HepG2 (cell line): ENCODE data around the gene IGHMBP2. TPM values are rescaled to one million over a fixed set of nuclear protein-coding genes. Genes with fewer than 3 reads are reported as not detected.

ENCODE experiments used
- HDAC2 ChIP-seq: sonication (generic); formaldehyde crosslinking; IDR thresholded peaks from 2 replicates; pipeline ENCODE4 v1.4.0; 2020; ENCODE audit warnings: missing genetic modification reagents
- KDM1A ChIP-seq: IDR thresholded peaks from 2 replicates; pipeline ENCODE4 v1.6.1; 2016; ENCODE audit warnings: missing compliant biosample characterization
- MXD4 ChIP-seq: IDR thresholded peaks from 2 replicates; pipeline ENCODE4 v1.6.1; 2016; ENCODE audit warnings: mild to moderate bottlenecking, missing biosample characterization, missing genetic modification reagents
- MYC ChIP-seq: sonication (generic); formaldehyde crosslinking; IDR thresholded peaks from 2 replicates; pipeline ENCODE4 v1.9.0; 2021; ENCODE audit warnings: missing genetic modification reagents, borderline replicate concordance
- SOX6 ChIP-seq, 2 experiments: fragments of 450-650 bp in 1 of 2; sonication (generic) in 1 of 2; formaldehyde crosslinking in 1 of 2; IDR thresholded peaks; 2 replicates each; pipeline versions ENCODE4 v1.4.0 to v1.6.1; 2017 to 2020; ENCODE audit warnings: antibody characterized with exemption in 1 of 2, mild to moderate bottlenecking in 1 of 2, missing genetic modification reagents in 1 of 2
- ZKSCAN5 ChIP-seq: sonication (generic); formaldehyde crosslinking; IDR thresholded peaks from 2 replicates; pipeline ENCODE4 v1.5.1; 2020; ENCODE audit warnings: mild to moderate bottlenecking, missing genetic modification reagents
- ZNF24 ChIP-seq: fragments of 450-650 bp; IDR thresholded peaks from 2 replicates; pipeline ENCODE4 v1.6.1; 2017; ENCODE audit warnings: antibody characterized with exemption, mild to moderate bottlenecking
- ZNF558 ChIP-seq: sonication (generic); formaldehyde crosslinking; IDR thresholded peaks from 2 replicates; pipeline ENCODE4 v1.9.0; 2022; ENCODE audit warnings: mild to moderate bottlenecking, missing genetic modification reagents, borderline replicate concordance
- ZNF713 ChIP-seq: sonication (generic); formaldehyde crosslinking; IDR thresholded peaks from 2 replicates; pipeline ENCODE4 v1.4.0; 2020; ENCODE audit warnings: mild to moderate bottlenecking, missing genetic modification reagents
- ZSCAN12 ChIP-seq: sonication (generic); formaldehyde crosslinking; IDR thresholded peaks from 2 replicates; pipeline ENCODE4 v1.9.0; 2021; ENCODE audit warnings: mild to moderate bottlenecking, missing genetic modification reagents
- polyA plus RNA-seq, 8 experiments: library from polyadenylated mRNA; depleted of rRNA in 3 of 8; stranded (reverse) in 7 of 8; unstranded in 1 of 8; fragments of >200 nt; fragmentation: Illumina TruSeq in 4 of 8; extraction: Trizol in 4 of 8; gene quantifications; 2 replicates each; pipeline versions ENCODE4 v1.2.1 to v1.2.3, GENCODE V29; 2011 to 2016; ENCODE audit warnings: low read depth in 4 of 8, missing spikeins in 1 of 8, mixed read lengths in 1 of 8; ENCODE audit not compliant: insufficient read depth in 1 of 8
- total RNA-seq, 5 experiments: library from RNA; depleted of rRNA; stranded (reverse); fragments of >200 nt; fragmentation: Illumina TruSeq; extraction: Trizol; gene quantifications; 2 replicates each; pipeline ENCODE4 v1.2.3, GENCODE V29; 2016; ENCODE audit warnings: low read depth in 1 of 5
- TF ChIP-seq, protein P1 (sequence below): sonication (generic); formaldehyde crosslinking; IDR thresholded peaks from 2 replicates; pipeline ENCODE4 v1.4.0; 2020; ENCODE audit warnings: missing genetic modification reagents, mild to moderate bottlenecking, borderline replicate concordance
- TF ChIP-seq, protein P2 (sequence below): sonication (generic); formaldehyde crosslinking; IDR thresholded peaks from 2 replicates; pipeline ENCODE4 v1.8.0; 2023; ENCODE audit warnings: mild to moderate bottlenecking, missing genetic modification reagents
- TF ChIP-seq, protein P3 (sequence below): IDR thresholded peaks from 2 replicates; pipeline ENCODE4 v1.4.0; 2020; ENCODE audit warnings: mild to moderate bottlenecking, missing genetic modification reagents
- TF ChIP-seq, protein P4 (sequence below): sonication (generic); formaldehyde crosslinking; IDR thresholded peaks from 2 replicates; pipeline ENCODE4 v1.4.0; 2020; ENCODE audit warnings: missing genetic modification reagents
- TF ChIP-seq, protein P5 (sequence below): sonication (generic); formaldehyde crosslinking; IDR thresholded peaks from 2 replicates; pipeline ENCODE4 v1.4.0; 2020; ENCODE audit warnings: missing genetic modification reagents, borderline replicate concordance

IGHMBP2 gene
- total and polyA plus RNA-seq, 2 of the 13 experiments (the other 11 are each of a cell fraction or from before 2014, with no cell fraction given), result 8.9 to 9.9 TPM

DNA sequence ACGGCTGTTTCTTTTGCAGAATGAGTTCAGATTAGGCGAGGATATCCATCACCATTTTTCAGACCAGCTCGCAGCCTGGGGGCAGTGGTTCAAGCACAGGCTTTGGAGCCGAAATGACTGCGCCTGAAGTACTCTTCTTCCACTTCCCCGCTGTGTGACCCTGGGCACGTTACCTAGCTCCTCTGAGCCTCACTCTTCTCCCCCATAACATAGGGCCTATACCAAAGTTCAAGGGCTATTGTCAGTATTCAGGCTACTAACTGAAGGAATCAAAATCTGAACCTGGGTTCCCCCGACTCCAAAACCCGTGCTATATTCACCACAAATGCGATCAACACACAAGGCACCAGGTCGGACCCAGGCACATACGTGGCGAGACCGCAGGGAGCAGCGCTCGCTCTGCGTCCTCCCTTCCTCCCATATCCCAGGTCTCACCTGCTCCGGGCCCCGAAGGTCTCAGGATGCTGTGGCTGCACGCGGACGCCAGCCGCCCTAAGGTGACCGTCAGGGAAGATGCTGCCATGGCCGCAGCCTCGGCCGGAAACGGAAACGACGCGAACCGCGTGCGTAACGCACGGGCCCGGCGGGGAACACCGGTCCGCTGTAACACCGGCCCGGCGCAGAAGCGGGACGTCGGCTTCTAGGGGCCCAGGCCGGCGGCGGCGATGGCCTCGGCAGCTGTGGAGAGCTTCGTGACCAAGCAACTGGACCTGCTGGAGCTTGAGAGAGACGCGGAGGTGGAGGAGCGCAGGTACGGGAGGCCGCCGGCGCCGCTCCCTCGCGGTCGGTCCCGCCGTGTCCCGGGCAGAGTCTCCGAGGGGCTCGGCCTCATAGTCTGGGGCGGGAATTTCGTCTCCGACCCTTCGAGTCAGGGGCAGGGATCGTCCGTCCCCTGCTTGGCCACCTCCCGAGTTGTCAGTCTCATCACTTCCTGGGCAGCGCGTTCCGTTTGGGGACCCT lies at the start of gene IGHMBP2, which contains the start of gene MRPL21 (continued):
- TF ChIP-seq, protein P1, sequence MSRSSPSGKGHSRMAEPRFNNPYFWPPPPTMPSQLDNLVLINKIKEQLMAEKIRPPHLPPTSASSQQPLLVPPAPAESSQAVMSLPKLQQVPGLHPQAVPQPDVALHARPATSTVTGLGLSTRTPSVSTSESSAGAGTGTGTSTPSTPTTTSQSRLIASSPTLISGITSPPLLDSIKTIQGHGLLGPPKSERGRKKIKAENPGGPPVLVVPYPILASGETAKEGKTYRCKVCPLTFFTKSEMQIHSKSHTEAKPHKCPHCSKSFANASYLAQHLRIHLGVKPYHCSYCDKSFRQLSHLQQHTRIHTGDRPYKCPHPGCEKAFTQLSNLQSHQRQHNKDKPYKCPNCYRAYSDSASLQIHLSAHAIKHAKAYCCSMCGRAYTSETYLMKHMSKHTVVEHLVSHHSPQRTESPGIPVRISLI (CRISPR knock-in tag), result peak; percentile 64; the same call in 1 of the 2 replicates
- TF ChIP-seq ZNF713, result 0 out of 2 replicates have a peak, but pooled peaks have one; percentile 34
- 0 out of 2 replicates have a peak, but pooled peaks have one; percentile 40 for TF ChIP-seq ZKSCAN5 (CRISPR knock-in tag)
- TF ChIP-seq MXD4 (CRISPR knock-in tag), result peak; percentile 93
- TF ChIP-seq HDAC2 (CRISPR knock-in tag), result peak; percentile 92
- peak; percentile 39; the same call in 1 of the 2 replicates for TF ChIP-seq KDM1A
- TF ChIP-seq, protein P2, sequence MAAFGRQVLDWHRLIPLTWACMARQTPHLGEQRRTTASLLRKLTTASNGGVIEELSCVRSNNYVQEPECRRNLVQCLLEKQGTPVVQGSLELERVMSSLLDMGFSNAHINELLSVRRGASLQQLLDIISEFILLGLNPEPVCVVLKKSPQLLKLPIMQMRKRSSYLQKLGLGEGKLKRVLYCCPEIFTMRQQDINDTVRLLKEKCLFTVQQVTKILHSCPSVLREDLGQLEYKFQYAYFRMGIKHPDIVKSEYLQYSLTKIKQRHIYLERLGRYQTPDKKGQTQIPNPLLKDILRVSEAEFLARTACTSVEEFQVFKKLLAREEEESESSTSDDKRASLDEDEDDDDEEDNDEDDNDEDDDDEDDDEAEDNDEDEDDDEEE (CRISPR knock-in tag), result peak; percentile 98
- peak; percentile 73; the same call in 1 of the 2 replicates for TF ChIP-seq ZNF24
- peak; percentile 63; the same call in 1 of the 2 replicates for TF ChIP-seq ZNF558 (CRISPR knock-in tag)
- TF ChIP-seq, protein P3, sequence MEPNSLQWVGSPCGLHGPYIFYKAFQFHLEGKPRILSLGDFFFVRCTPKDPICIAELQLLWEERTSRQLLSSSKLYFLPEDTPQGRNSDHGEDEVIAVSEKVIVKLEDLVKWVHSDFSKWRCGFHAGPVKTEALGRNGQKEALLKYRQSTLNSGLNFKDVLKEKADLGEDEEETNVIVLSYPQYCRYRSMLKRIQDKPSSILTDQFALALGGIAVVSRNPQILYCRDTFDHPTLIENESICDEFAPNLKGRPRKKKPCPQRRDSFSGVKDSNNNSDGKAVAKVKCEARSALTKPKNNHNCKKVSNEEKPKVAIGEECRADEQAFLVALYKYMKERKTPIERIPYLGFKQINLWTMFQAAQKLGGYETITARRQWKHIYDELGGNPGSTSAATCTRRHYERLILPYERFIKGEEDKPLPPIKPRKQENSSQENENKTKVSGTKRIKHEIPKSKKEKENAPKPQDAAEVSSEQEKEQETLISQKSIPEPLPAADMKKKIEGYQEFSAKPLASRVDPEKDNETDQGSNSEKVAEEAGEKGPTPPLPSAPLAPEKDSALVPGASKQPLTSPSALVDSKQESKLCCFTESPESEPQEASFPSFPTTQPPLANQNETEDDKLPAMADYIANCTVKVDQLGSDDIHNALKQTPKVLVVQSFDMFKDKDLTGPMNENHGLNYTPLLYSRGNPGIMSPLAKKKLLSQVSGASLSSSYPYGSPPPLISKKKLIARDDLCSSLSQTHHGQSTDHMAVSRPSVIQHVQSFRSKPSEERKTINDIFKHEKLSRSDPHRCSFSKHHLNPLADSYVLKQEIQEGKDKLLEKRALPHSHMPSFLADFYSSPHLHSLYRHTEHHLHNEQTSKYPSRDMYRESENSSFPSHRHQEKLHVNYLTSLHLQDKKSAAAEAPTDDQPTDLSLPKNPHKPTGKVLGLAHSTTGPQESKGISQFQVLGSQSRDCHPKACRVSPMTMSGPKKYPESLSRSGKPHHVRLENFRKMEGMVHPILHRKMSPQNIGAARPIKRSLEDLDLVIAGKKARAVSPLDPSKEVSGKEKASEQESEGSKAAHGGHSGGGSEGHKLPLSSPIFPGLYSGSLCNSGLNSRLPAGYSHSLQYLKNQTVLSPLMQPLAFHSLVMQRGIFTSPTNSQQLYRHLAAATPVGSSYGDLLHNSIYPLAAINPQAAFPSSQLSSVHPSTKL (CRISPR knock-in tag), result peak; percentile 55; the same call in 1 of the 2 replicates
- peak; percentile 96 for TF ChIP-seq MYC
- TF ChIP-seq, protein P4, sequence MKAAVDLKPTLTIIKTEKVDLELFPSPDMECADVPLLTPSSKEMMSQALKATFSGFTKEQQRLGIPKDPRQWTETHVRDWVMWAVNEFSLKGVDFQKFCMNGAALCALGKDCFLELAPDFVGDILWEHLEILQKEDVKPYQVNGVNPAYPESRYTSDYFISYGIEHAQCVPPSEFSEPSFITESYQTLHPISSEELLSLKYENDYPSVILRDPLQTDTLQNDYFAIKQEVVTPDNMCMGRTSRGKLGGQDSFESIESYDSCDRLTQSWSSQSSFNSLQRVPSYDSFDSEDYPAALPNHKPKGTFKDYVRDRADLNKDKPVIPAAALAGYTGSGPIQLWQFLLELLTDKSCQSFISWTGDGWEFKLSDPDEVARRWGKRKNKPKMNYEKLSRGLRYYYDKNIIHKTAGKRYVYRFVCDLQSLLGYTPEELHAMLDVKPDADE (CRISPR knock-in tag), result peak; percentile 78
- no peak for TF ChIP-seq ZSCAN12 (CRISPR knock-in tag)
- TF ChIP-seq, protein P5, sequence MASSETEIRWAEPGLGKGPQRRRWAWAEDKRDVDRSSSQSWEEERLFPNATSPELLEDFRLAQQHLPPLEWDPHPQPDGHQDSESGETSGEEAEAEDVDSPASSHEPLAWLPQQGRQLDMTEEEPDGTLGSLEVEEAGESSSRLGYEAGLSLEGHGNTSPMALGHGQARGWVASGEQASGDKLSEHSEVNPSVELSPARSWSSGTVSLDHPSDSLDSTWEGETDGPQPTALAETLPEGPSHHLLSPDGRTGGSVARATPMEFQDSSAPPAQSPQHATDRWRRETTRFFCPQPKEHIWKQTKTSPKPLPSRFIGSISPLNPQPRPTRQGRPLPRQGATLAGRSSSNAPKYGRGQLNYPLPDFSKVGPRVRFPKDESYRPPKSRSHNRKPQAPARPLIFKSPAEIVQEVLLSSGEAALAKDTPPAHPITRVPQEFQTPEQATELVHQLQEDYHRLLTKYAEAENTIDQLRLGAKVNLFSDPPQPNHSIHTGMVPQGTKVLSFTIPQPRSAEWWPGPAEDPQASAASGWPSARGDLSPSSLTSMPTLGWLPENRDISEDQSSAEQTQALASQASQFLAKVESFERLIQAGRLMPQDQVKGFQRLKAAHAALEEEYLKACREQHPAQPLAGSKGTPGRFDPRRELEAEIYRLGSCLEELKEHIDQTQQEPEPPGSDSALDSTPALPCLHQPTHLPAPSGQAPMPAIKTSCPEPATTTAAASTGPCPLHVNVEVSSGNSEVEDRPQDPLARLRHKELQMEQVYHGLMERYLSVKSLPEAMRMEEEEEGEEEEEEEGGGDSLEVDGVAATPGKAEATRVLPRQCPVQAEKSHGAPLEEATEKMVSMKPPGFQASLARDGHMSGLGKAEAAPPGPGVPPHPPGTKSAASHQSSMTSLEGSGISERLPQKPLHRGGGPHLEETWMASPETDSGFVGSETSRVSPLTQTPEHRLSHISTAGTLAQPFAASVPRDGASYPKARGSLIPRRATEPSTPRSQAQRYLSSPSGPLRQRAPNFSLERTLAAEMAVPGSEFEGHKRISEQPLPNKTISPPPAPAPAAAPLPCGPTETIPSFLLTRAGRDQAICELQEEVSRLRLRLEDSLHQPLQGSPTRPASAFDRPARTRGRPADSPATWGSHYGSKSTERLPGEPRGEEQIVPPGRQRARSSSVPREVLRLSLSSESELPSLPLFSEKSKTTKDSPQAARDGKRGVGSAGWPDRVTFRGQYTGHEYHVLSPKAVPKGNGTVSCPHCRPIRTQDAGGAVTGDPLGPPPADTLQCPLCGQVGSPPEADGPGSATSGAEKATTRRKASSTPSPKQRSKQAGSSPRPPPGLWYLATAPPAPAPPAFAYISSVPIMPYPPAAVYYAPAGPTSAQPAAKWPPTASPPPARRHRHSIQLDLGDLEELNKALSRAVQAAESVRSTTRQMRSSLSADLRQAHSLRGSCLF (CRISPR knock-in tag), result 0 out of 2 replicates have a peak, but pooled peaks have one; percentile 54
- no peak for TF ChIP-seq SOX6 (IDR thresholded peaks at IDR 0.05)
- peak; percentile 80 for TF ChIP-seq SOX6 (CRISPR knock-in tag; IDR thresholded peaks at IDR 0.05)
